ENCODE measurements around the gene RHOC. TPM values are rescaled to one million over a fixed set of nuclear protein-coding genes. Genes with fewer than 3 reads are reported as not detected.
A peak's percentile ranks its signal among the peaks of the same experiment; 100 is the strongest.

The RHOC gene
- total RNA-seq, 4 donors from 2014 or later, result 222 to 374 (median 324) TPM

DNA sequence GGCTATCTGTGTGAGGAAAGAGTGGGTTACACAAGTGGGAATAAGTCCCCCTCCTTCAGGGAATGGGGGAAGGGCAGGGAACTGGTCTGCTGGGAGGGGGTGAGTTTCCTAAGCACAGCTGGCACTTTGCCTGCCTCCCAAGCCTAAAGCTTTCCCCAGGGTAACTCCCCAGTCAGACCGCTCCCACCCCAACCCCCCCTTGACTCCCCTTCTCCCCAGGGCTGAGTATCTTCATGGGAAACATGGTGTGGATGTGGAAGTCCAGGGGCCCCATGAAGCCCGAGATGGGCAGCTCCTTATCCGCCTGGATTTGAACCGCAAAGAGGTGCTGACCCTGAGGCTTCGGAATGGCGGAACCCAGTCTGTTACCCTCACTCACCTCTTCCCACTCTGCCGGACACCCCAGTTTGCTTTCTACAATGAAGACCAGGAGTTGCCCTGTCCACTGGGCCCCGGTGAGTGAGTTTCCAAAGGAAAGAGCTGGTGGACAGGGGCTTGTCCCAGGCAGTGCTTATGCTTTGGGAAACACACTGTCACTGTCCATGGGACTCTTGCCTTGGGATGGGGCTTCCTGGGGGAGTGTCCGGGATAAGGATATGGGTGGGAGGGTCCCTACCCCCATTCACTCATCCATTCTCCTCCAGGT lies 17.6 kb downstream of the RHOC start:
- Histone ChIP-seq H3K4me3 (no peak overlapping the region), H3K27me3 (no peaks in the 10 kb centered on the region), H3K27ac (replicated peaks in 1 of 4) (peak overlapping the region; percentile 27 to 56 (median 51)), H3K36me3 (peaks cover 37 to 58% (median 48%) of the 10 kb centered on the region in 4 donors), H3K9me3 (no peaks in the 10 kb centered on the region), H3K4me1 (peaks cover 9 to 20% (median 12%) of the 10 kb centered on the region in 4 donors)
- TF ChIP-seq POLR2AphosphoS5 (IDR thresholded peaks at IDR 0.05) (no peak), CTCF (IDR thresholded peaks at IDR 0.05) (no peak)
- WGBS, result 94% methylated on average over 6 of the region's 9 CpGs
- intact Hi-C loops (cut with DNase I), result no loop called here
- no peak for DNase-seq (ENCODE audit: extremely low spot score)

DNA sequence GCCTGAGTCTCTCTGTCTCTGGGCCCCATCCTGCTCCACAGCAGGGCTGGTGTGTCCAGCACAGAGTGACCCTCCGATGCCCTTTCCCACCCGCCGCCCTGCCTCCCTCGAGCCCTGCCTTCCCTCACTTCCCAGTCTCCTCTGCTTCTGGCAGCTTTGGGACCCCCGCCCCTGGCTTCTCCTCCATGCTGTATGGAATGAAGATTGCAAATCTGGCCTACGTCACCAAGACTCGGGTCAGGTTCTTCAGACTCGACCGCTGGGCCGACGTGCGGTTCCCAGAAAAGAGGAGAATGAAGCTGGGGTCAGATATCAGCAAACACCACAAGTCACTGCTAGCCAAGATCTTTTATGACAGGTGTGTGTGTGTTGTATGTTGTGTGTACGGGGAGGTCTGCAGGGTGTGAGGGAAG lies 18.1 kb downstream of the RHOC start:
- Histone ChIP-seq H3K9me3 (no peaks in the 10 kb centered on the region), H3K27me3 (no peaks in the 10 kb centered on the region), H3K4me1 (peaks cover 9 to 20% (median 12%) of the 10 kb centered on the region in 4 donors), H3K4me3 (no peak overlapping the region), H3K27ac (replicated peaks in 1 of 4) (peak overlapping the region; percentile 27 to 56 (median 51)), H3K36me3 (peaks cover 33 to 53% (median 44%) of the 10 kb centered on the region in 4 donors)
- DNase-seq (ENCODE audit: extremely low spot score), result no peak
- WGBS, result 70% methylated on average over 13 of the region's 13 CpGs
- TF ChIP-seq POLR2A (IDR thresholded peaks at IDR 0.05; ENCODE audit: low read depth) (no peak), CTCF (IDR thresholded peaks at IDR 0.05) (no peak), POLR2AphosphoS5 (IDR thresholded peaks at IDR 0.05) (no peak), EP300 (IDR thresholded peaks at IDR 0.05) (no peak)
- intact Hi-C loops (cut with DNase I), result no loop called here

DNA sequence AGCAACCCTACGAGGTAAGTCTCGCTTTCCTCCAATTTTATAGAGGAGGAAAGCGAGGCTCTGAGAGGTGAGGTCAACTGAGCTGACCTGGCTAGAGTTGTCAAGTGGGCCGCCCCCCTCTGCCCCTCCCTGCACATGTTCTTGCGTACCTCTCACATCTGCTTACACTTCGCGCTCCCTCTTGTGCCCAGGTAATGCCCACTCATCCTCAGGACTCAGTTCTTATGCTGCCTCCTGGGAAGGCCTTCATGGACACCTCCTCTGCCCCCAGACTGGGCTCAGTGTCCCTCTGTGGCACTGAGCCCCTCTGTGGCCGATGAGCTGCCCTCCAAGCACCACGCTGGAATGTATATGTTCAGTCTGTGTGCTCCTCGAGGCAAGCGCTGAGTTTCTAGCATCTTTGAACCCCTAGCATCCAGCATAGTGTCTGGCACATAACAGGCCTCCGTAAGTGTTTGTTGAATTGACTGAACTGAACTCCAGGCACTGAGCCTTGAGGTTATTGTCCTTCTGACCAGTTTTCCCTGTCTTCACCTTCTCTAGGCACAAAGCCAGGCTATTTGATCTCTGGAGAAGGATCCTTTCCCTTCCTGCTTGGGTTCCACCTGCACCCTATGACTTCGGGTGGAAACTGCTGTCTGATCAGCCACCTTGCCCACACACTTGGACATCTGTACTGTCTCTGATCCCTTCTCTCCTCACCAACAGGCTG lies 19.0 kb downstream of the RHOC start:
- TF ChIP-seq POLR2A (IDR thresholded peaks at IDR 0.05; ENCODE audit: low read depth), result no peak
- TF ChIP-seq POLR2AphosphoS5 (IDR thresholded peaks at IDR 0.05), result no peak
- no peak for TF ChIP-seq CTCF (IDR thresholded peaks at IDR 0.05)
- no peak for TF ChIP-seq EP300 (IDR thresholded peaks at IDR 0.05)
- H3K27me3 ChIP-seq, result no peaks in the 10 kb centered on the region
- peaks cover 24 to 45% (median 35%) of the 10 kb centered on the region in 4 donors for H3K36me3 ChIP-seq
- 84% methylated on average over 9 of the region's 13 CpGs for WGBS
- H3K4me1 ChIP-seq, result peaks cover 9 to 20% (median 12%) of the 10 kb centered on the region in 4 donors
- H3K27ac ChIP-seq (replicated peaks in 1 of 4), result peak overlapping the region; percentile 27 to 56 (median 51)
- no peak overlapping the region for H3K4me3 ChIP-seq
- no peaks in the 10 kb centered on the region for H3K9me3 ChIP-seq
- intact Hi-C loops (cut with DNase I), result no loop called here
- DNase-seq (ENCODE audit: extremely low spot score), result peak; percentile 53

DNA sequence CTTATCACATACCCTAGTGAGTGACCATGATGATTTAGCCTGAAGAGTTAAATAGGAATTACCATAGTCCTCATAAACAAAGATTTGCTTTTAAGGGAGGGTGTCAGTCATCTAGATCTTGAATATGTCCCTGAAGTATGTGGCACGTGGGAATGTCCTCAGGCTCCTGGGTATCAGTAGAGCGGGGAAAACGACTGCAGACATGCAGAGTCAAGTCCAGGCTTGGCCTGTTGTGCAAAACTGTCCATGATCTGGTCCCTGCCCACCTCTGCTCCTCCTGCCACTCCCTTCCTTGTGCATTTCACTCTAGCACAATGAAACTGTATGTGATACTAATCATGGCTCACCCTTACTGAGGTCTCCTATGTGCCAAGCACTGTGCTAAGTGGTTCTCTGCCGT lies 19.6 kb downstream of the RHOC start:
- no peaks in the 10 kb centered on the region for H3K27me3 ChIP-seq
- no peaks in the 10 kb centered on the region for H3K9me3 ChIP-seq
- H3K27ac ChIP-seq (replicated peaks in 1 of 4), result peak overlapping the region in 2 of 4 donors; percentile 50 to 52
- peak; percentile 34 for DNase-seq (ENCODE audit: extremely low spot score)
- 94% methylated on average over 4 of the region's 4 CpGs for WGBS
- H3K36me3 ChIP-seq, result peaks cover 21 to 39% (median 29%) of the 10 kb centered on the region in 4 donors
- H3K4me3 ChIP-seq, result no peak overlapping the region
- TF ChIP-seq POLR2AphosphoS5 (IDR thresholded peaks at IDR 0.05) (no peak), POLR2A (IDR thresholded peaks at IDR 0.05; ENCODE audit: low read depth) (no peak)
- intact Hi-C loops (cut with DNase I), result no loop called here
- H3K4me1 ChIP-seq, result peaks cover 9 to 20% (median 12%) of the 10 kb centered on the region in 4 donors

GRCh38 chr1:112686835-112687234 lies 20.1 kb downstream of the RHOC start:
- WGBS, result 95% methylated on average over 4 of the region's 4 CpGs
- no peak for DNase-seq (ENCODE audit: extremely low spot score)
- Histone ChIP-seq H3K4me3 (no peak overlapping the region), H3K4me1 (peaks cover 9 to 20% (median 12%) of the 10 kb centered on the region in 4 donors), H3K27me3 (no peaks in the 10 kb centered on the region), H3K9me3 (no peaks in the 10 kb centered on the region), H3K27ac (replicated peaks in 1 of 4) (no peak overlapping the region), H3K36me3 (peaks cover 20 to 34% (median 24%) of the 10 kb centered on the region in 4 donors)
- intact Hi-C loops (cut with DNase I), result no loop called here
- TF ChIP-seq EP300 (IDR thresholded peaks at IDR 0.05), result no peak
- TF ChIP-seq POLR2AphosphoS5 (IDR thresholded peaks at IDR 0.05), result no peak
- no peak for TF ChIP-seq CTCF (IDR thresholded peaks at IDR 0.05)
- TF ChIP-seq POLR2A (IDR thresholded peaks at IDR 0.05; ENCODE audit: low read depth), result no peak
